Astrocyte (in vitro differentiated cells and primary cell): Measurements from ENCODE around the gene ECHDC3.

Experiments
- EZH2 ChIP-seq: IDR thresholded peaks from 2 replicates; pipeline ENCODE4 v1.6.1; 2012; ENCODE audit warnings: mild to moderate bottlenecking, low read length, inconsistent platforms; ENCODE audit not compliant: insufficient read depth
- TF ChIP-seq, protein P1 (sequence below): IDR thresholded peaks from 2 replicates; pipeline ENCODE4 v1.5.1; 2011; ENCODE audit warnings: low read depth, mild to moderate bottlenecking, inconsistent platforms, low read length, moderate library complexity; ENCODE audit not compliant: insufficient read depth

DNA sequence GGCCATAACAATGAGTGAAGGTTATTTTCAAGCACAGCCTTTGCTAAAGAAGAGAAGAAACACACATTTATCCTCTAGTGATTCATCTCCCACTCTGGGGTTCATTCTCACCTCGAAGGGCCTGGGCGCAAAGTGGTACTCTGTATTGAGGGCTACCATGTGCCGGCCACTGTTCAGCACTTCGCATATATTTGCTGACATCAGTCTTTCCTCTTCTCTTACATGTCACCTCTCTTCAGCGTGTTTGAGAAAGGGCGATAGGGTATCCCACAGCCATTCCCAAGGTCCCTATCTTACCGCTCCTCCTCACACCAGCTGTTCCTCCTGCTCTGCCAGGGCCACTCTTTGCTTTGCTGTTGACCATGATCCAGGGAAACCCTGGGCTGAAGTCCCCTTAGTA is 48.8 kb upstream of the ECHDC3 start:
- TF ChIP-seq, protein P1, sequence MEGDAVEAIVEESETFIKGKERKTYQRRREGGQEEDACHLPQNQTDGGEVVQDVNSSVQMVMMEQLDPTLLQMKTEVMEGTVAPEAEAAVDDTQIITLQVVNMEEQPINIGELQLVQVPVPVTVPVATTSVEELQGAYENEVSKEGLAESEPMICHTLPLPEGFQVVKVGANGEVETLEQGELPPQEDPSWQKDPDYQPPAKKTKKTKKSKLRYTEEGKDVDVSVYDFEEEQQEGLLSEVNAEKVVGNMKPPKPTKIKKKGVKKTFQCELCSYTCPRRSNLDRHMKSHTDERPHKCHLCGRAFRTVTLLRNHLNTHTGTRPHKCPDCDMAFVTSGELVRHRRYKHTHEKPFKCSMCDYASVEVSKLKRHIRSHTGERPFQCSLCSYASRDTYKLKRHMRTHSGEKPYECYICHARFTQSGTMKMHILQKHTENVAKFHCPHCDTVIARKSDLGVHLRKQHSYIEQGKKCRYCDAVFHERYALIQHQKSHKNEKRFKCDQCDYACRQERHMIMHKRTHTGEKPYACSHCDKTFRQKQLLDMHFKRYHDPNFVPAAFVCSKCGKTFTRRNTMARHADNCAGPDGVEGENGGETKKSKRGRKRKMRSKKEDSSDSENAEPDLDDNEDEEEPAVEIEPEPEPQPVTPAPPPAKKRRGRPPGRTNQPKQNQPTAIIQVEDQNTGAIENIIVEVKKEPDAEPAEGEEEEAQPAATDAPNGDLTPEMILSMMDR, result no peak
- TF ChIP-seq EZH2, result no peak
